Measurements from ENCODE around the gene M6PR.

M6PR gene

DNA sequence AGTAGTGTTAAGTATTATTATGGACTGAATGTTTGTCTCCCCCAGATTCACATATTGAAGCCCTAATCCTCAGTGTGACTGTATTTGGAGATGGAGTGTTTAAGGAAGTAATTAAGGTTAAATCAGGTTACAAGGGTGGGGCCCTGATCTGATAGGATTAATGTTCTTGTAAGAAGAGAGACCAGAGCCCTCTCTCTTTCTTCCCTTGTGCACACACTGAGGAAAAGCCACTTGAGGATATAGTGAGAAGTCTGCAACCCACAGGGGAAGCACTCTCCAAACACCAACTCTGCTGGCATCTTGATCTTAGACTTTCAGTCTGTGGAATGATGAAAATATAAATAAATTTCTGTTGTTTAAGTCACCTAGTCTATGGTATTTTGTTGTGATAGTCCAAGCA lies 37.7 kb upstream of the M6PR start:
- DNase-seq (ENCODE audit: low spot score), result no peak
- H3K9me3 ChIP-seq (replicated peaks in 1 of 2; ENCODE audit: control insufficient read depth in 2 of 2, insufficient read depth in 1 of 2, low read depth in 1 of 2, low read length in 2 of 2), result no peaks in the 10 kb centered on the region
- H2BK12ac ChIP-seq (ENCODE audit: low read length), result no peak overlapping the region
- H2BK15ac ChIP-seq (ENCODE audit: low read length), result no peak overlapping the region
- no peak overlapping the region for H3K18ac ChIP-seq (ENCODE audit: low read length)
- H3K9ac ChIP-seq (ENCODE audit: low read depth, low read length, poor library complexity), result no peak overlapping the region
- H3K79me1 ChIP-seq (ENCODE audit: low read depth, low read length), result no peaks in the 10 kb centered on the region
- no peak overlapping the region for H3K14ac ChIP-seq (ENCODE audit: low read length)
- H3K27ac ChIP-seq (replicated peaks; ENCODE audit: low read length), result no peak overlapping the region
- no peak overlapping the region for H3K23ac ChIP-seq (ENCODE audit: low read depth, low read length, poor library complexity)
- H3K36me3 ChIP-seq (replicated peaks in 1 of 2; ENCODE audit: control insufficient read depth in 2 of 2, insufficient read depth in 2 of 2, low read length in 2 of 2), result no peaks in the 10 kb centered on the region
- no peak overlapping the region for H3K4me3 ChIP-seq (ENCODE audit: low read length in 2 of 2)
- H3K4ac ChIP-seq (ENCODE audit: low read length), result no peak overlapping the region
- H3K27me3 ChIP-seq (ENCODE audit: control insufficient read depth in 3 of 3, insufficient read depth in 3 of 3, low read depth in 1 of 3, low read length in 3 of 3), result no peaks in the 10 kb centered on the region
- no peak overlapping the region for H2AK5ac ChIP-seq (ENCODE audit: low read depth, low read length)
- H2BK120ac ChIP-seq (ENCODE audit: low read depth, low read length), result no peak overlapping the region
- no peak overlapping the region for H4K8ac ChIP-seq (ENCODE audit: low read depth, low read length)
- no peak overlapping the region for H3K4me2 ChIP-seq (ENCODE audit: insufficient read depth, low read length, poor library complexity, severe bottlenecking)
- H2AFZ ChIP-seq (ENCODE audit: low read length), result no peak overlapping the region
- no peak overlapping the region for H4K91ac ChIP-seq (ENCODE audit: low read depth, low read length, poor library complexity)
- no peaks in the 10 kb centered on the region for H3K4me1 ChIP-seq (ENCODE audit: control insufficient read depth in 2 of 2, insufficient read depth in 1 of 2, low read depth in 1 of 2, low read length in 2 of 2)
- H2BK5ac ChIP-seq (ENCODE audit: low read length), result no peak overlapping the region

DNA sequence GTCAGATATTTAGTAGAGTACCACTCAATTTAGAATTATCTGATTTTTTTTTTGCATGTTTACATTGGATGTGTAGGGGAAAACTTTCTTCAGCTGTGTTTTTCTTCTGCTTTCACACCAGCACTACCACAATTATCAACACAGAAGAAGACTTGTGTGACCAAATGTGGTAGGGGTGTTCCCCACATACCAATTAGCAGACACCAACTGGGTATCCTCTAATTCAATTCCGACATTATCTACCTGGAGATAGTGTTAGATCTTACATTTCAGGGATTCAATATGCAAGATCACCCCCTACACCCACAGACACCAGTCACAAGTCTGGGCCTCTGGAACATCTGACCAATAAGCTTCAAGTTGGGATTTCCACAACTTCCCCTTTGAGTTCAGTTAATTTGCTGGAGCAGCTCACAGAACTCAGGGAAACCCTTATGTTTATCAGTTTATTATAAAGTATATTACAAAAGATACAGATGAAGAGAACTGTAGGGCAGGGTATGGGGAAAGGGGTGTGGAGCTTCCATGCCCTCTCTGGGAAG lies 35.8 kb upstream of the M6PR start:
- Histone ChIP-seq H4K91ac (ENCODE audit: low read depth, low read length, poor library complexity) (no peak overlapping the region), H3K27me3 (ENCODE audit: control insufficient read depth in 3 of 3, insufficient read depth in 3 of 3, low read depth in 1 of 3, low read length in 3 of 3) (no peaks in the 10 kb centered on the region), H2BK5ac (ENCODE audit: low read length) (no peak overlapping the region), H3K4ac (ENCODE audit: low read length) (no peak overlapping the region), H3K36me3 (replicated peaks in 1 of 2; ENCODE audit: control insufficient read depth in 2 of 2, insufficient read depth in 2 of 2, low read length in 2 of 2) (peaks cover 0 to 4% of the 10 kb centered on the region in 2 donors), H2BK12ac (ENCODE audit: low read length) (no peak overlapping the region), H3K9me3 (replicated peaks in 1 of 2; ENCODE audit: control insufficient read depth in 2 of 2, insufficient read depth in 1 of 2, low read depth in 1 of 2, low read length in 2 of 2) (peaks cover 5 to 7% of the 10 kb centered on the region in 2 donors), H3K4me2 (ENCODE audit: insufficient read depth, low read length, poor library complexity, severe bottlenecking) (no peak overlapping the region), H2BK120ac (ENCODE audit: low read depth, low read length) (no peak overlapping the region), H3K4me1 (ENCODE audit: control insufficient read depth in 2 of 2, insufficient read depth in 1 of 2, low read depth in 1 of 2, low read length in 2 of 2) (no peaks in the 10 kb centered on the region), H3K9ac (ENCODE audit: low read depth, low read length, poor library complexity) (no peak overlapping the region), H3K79me1 (ENCODE audit: low read depth, low read length) (peaks cover 2% of the 10 kb centered on the region), H3K4me3 (ENCODE audit: low read length in 2 of 2) (no peak overlapping the region), H2AFZ (ENCODE audit: low read length) (no peak overlapping the region), H3K27ac (replicated peaks; ENCODE audit: low read length) (no peak overlapping the region), H3K23ac (ENCODE audit: low read depth, low read length, poor library complexity) (no peak overlapping the region), H4K8ac (ENCODE audit: low read depth, low read length) (no peak overlapping the region), H3K14ac (ENCODE audit: low read length) (no peak overlapping the region), H2AK5ac (ENCODE audit: low read depth, low read length) (no peak overlapping the region), H2BK15ac (ENCODE audit: low read length) (no peak overlapping the region), H3K18ac (ENCODE audit: low read length) (no peak overlapping the region)
- DNase-seq (ENCODE audit: low spot score), result no peak
- WGBS, 2 donors (ENCODE audit: extremely low coverage in 2 of 2, insufficient read length in 2 of 2, insufficient replicate concordance in 1 of 2), result no CpG with 5 or more reads among the region's 1 CpG

DNA sequence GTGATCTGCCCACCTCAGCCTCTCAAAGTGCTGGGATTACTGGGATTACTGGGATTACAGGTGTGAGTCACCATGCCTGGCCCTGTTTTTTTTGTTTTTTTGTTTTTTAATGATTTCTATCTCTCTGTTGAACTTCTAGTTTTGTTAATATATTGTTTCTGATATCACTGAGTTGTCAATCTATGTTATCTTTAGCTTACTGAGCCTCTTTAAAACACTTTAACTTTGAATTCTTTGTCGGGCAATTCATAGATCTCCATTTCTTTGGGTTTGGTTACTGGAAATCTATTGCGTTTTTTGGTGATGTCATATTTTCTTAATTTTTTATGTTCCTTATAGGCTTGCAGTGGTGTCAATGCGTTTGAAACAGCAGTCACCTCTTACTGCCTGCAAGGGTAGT lies 30.7 kb upstream of the M6PR start:
- Histone ChIP-seq H3K18ac (ENCODE audit: low read length) (no peak overlapping the region), H2BK12ac (ENCODE audit: low read length) (peak overlapping the region; percentile 63), H3K79me1 (ENCODE audit: low read depth, low read length) (peaks cover 2% of the 10 kb centered on the region), H2BK5ac (ENCODE audit: low read length) (no peak overlapping the region), H3K36me3 (replicated peaks in 1 of 2; ENCODE audit: control insufficient read depth in 2 of 2, insufficient read depth in 2 of 2, low read length in 2 of 2) (peaks cover 0 to 4% of the 10 kb centered on the region in 2 donors), H3K23ac (ENCODE audit: low read depth, low read length, poor library complexity) (no peak overlapping the region), H4K8ac (ENCODE audit: low read depth, low read length) (no peak overlapping the region), H4K91ac (ENCODE audit: low read depth, low read length, poor library complexity) (no peak overlapping the region), H3K27me3 (ENCODE audit: control insufficient read depth in 3 of 3, insufficient read depth in 3 of 3, low read depth in 1 of 3, low read length in 3 of 3) (no peaks in the 10 kb centered on the region), H3K27ac (replicated peaks; ENCODE audit: low read length) (no peak overlapping the region), H2AFZ (ENCODE audit: low read length) (no peak overlapping the region), H3K4me1 (ENCODE audit: control insufficient read depth in 2 of 2, insufficient read depth in 1 of 2, low read depth in 1 of 2, low read length in 2 of 2) (no peaks in the 10 kb centered on the region), H3K4me2 (ENCODE audit: insufficient read depth, low read length, poor library complexity, severe bottlenecking) (no peak overlapping the region), H2BK120ac (ENCODE audit: low read depth, low read length) (no peak overlapping the region), H3K9me3 (replicated peaks in 1 of 2; ENCODE audit: control insufficient read depth in 2 of 2, insufficient read depth in 1 of 2, low read depth in 1 of 2, low read length in 2 of 2) (peaks cover 5 to 14% of the 10 kb centered on the region in 2 donors), H2AK5ac (ENCODE audit: low read depth, low read length) (no peak overlapping the region), H3K4ac (ENCODE audit: low read length) (no peak overlapping the region), H3K9ac (ENCODE audit: low read depth, low read length, poor library complexity) (no peak overlapping the region), H3K14ac (ENCODE audit: low read length) (no peak overlapping the region), H2BK15ac (ENCODE audit: low read length) (no peak overlapping the region), H3K4me3 (ENCODE audit: low read length in 2 of 2) (no peak overlapping the region)
- DNase-seq (ENCODE audit: low spot score), result no peak
- WGBS, 2 donors (ENCODE audit: extremely low coverage in 2 of 2, insufficient read length in 2 of 2, insufficient replicate concordance in 1 of 2), result no CpG with 5 or more reads among the region's 3 CpGs

DNA sequence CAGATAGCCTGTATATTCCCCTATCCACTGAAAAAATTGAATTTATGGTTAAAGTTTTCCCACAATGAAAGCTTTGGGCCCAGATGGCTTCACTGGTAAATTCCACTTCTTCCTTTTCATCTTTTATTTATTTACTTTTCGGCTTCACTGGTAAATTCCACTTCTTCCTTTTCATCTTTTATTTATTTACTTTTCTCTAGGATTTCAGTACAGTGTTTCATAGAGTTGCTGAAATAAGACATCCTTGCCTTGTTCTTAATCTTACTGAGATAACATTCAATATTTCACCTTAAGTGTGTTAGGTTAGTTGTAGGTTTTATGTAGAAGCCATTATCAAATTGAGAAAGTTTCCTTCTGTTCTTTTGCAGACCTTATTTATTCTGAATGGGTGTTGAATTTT lies 21.0 kb upstream of the M6PR start:
- no peak for DNase-seq (ENCODE audit: low spot score)
- WGBS, 2 donors (ENCODE audit: extremely low coverage in 2 of 2, insufficient read length in 2 of 2, insufficient replicate concordance in 1 of 2), result no CpG with 5 or more reads among the region's 1 CpG
- no peak overlapping the region for H2BK5ac ChIP-seq (ENCODE audit: low read length)
- H2AFZ ChIP-seq (ENCODE audit: low read length), result no peak overlapping the region
- no peak overlapping the region for H3K27ac ChIP-seq (replicated peaks; ENCODE audit: low read length)
- H3K14ac ChIP-seq (ENCODE audit: low read length), result no peak overlapping the region
- H3K23ac ChIP-seq (ENCODE audit: low read depth, low read length, poor library complexity), result no peak overlapping the region
- no peak overlapping the region for H2AK5ac ChIP-seq (ENCODE audit: low read depth, low read length)
- no peak overlapping the region for H2BK15ac ChIP-seq (ENCODE audit: low read length)
- no peaks in the 10 kb centered on the region for H3K4me1 ChIP-seq (ENCODE audit: control insufficient read depth in 2 of 2, insufficient read depth in 1 of 2, low read depth in 1 of 2, low read length in 2 of 2)
- H4K8ac ChIP-seq (ENCODE audit: low read depth, low read length), result no peak overlapping the region
- no peak overlapping the region for H4K91ac ChIP-seq (ENCODE audit: low read depth, low read length, poor library complexity)
- H3K4me3 ChIP-seq (ENCODE audit: low read length in 2 of 2), result no peak overlapping the region
- H3K36me3 ChIP-seq (replicated peaks in 1 of 2; ENCODE audit: control insufficient read depth in 2 of 2, insufficient read depth in 2 of 2, low read length in 2 of 2), result no peaks in the 10 kb centered on the region
- no peak overlapping the region for H3K9ac ChIP-seq (ENCODE audit: low read depth, low read length, poor library complexity)
- no peak overlapping the region for H3K4ac ChIP-seq (ENCODE audit: low read length)
- no peak overlapping the region for H3K4me2 ChIP-seq (ENCODE audit: insufficient read depth, low read length, poor library complexity, severe bottlenecking)
- H3K18ac ChIP-seq (ENCODE audit: low read length), result no peak overlapping the region
- no peaks in the 10 kb centered on the region for H3K79me1 ChIP-seq (ENCODE audit: low read depth, low read length)
- no peak overlapping the region for H2BK120ac ChIP-seq (ENCODE audit: low read depth, low read length)
- no peaks in the 10 kb centered on the region for H3K27me3 ChIP-seq (ENCODE audit: control insufficient read depth in 3 of 3, insufficient read depth in 3 of 3, low read depth in 1 of 3, low read length in 3 of 3)
- no peak overlapping the region for H2BK12ac ChIP-seq (ENCODE audit: low read length)
- H3K9me3 ChIP-seq (replicated peaks in 1 of 2; ENCODE audit: control insufficient read depth in 2 of 2, insufficient read depth in 1 of 2, low read depth in 1 of 2, low read length in 2 of 2), result peaks cover 6 to 17% of the 10 kb centered on the region in 2 donors

Measured in neuronal stem cell (in vitro differentiated cells).